Natural killer cell (primary cell): Measurements from ENCODE around the gene STX4. TPM values are rescaled to one million over a fixed set of nuclear protein-coding genes. Genes with fewer than 3 reads are reported as not detected.
A peak's percentile ranks its signal among the peaks of the same experiment; 100 is the strongest.

ENCODE experiments used
- ATAC-seq, 3 donors: fragments of 150-1000 bp in 2 of 3; fragments of 200-7000 bp in 1 of 3; cut with Tn5 transposase; 1 replicate in 1 of 3; 2 replicates in 2 of 3; pipeline ENCODE4 v1.10.0; 2021; ENCODE audit warnings: mild to moderate bottlenecking in 2 of 3, moderate library complexity in 2 of 3
- DNase-seq, 2 donors: peaks; one replicate each; pipeline versions ENCODE4 v3.0.0 to v3.0.0-alpha.2; 2013 to 2021; ENCODE audit warnings: mixed read lengths in 1 of 2
- H3K27ac ChIP-seq: one replicate; pipeline ENCODE4 v1.5.1; 2013; ENCODE audit warnings: mild to moderate bottlenecking, low read length
- H3K27me3 ChIP-seq: one replicate; pipeline ENCODE4 v1.6.1; 2013; ENCODE audit warnings: low read length; ENCODE audit not compliant: control insufficient read depth, insufficient read depth
- H3K36me3 ChIP-seq: one replicate; pipeline ENCODE4 v1.6.1; 2013; ENCODE audit warnings: low read length; ENCODE audit not compliant: control insufficient read depth, insufficient read depth
- H3K4me1 ChIP-seq: one replicate; pipeline ENCODE4 v1.6.1; 2013; ENCODE audit warnings: low read length; ENCODE audit not compliant: control insufficient read depth, insufficient read depth
- H3K4me3 ChIP-seq: one replicate; pipeline ENCODE4 v1.5.1; 2013; ENCODE audit warnings: low read length
- H3K9me3 ChIP-seq: one replicate; pipeline ENCODE4 v1.6.1; 2013; ENCODE audit warnings: low read length; ENCODE audit not compliant: control insufficient read depth, insufficient read depth
- H3K27ac Mint-ChIP-seq, 2 donors: one replicate each; pipeline ENCODE4 v1.8.0; 2022; ENCODE audit warnings: mild to moderate bottlenecking in 2 of 2, mixed read lengths in 2 of 2, moderate library complexity in 1 of 2
- H3K27me3 Mint-ChIP-seq, 2 donors: one replicate each; pipeline ENCODE4 v1.8.0; 2022; ENCODE audit warnings: low read depth in 2 of 2, mixed read lengths in 2 of 2
- H3K36me3 Mint-ChIP-seq: one replicate; pipeline ENCODE4 v1.8.0; 2022; ENCODE audit warnings: mixed read lengths
- H3K4me1 Mint-ChIP-seq, 2 donors: one replicate each; pipeline ENCODE4 v1.8.0; 2022; ENCODE audit warnings: mixed read lengths in 2 of 2
- H3K4me3 Mint-ChIP-seq: one replicate; pipeline ENCODE4 v1.8.0; 2022; ENCODE audit warnings: mild to moderate bottlenecking, moderate library complexity, mixed read lengths
- H3K9me3 Mint-ChIP-seq, 2 donors: one replicate each; pipeline ENCODE4 v1.8.0; 2022; ENCODE audit warnings: mixed read lengths in 2 of 2
- WGBS: methylation state at CpG from one replicate; pipeline ENCODE4 v1.1.7; 2013; ENCODE audit warnings: missing lambda C conversion rate; ENCODE audit not compliant: insufficient coverage; 5-methylcytosine and 5-hydroxymethylcytosine counted together
- intact Hi-C: fragments of 100-400 bp; cut with micrococcal nuclease; formaldehyde crosslinking; loops from one replicate; pipeline ENCODE4 v1.14.2; 2022
- total RNA-seq, 4 donors: library from RNA; stranded (reverse); fragments of 120-200 nt in 1 of 4; gene quantifications; one replicate each; pipeline versions ENCODE4 v1.2.3 to v1.2.4, GENCODE V29; 2013 to 2022
- TF ChIP-seq, protein P1 (sequence below): fragments of 200-600 bp; IDR thresholded peaks from one replicate; pipeline ENCODE4 v1.8.0; 2022; ENCODE audit warnings: antibody characterized with exemption

The STX4 gene
- total RNA-seq, 3 donors from 2014 or later (not counting 1 experiment from before 2014, with no cell fraction given) = 128 to 145 (median 133) TPM

- DNase-seq (peak; percentile 47 to 87), ATAC-seq (peak; percentile 96 to 98 (median 97))
- Mint-ChIP-seq H3K27ac (no peak overlapping the region), H3K9me3 (no peaks in the 10 kb centered on the region), H3K4me3 (peak overlapping the region; percentile 61), H3K36me3 (no peaks in the 10 kb centered on the region), H3K27me3 (peaks cover 0 to 9% of the 10 kb centered on the region in 2 donors), H3K4me1 (peaks cover 0 to 10% of the 10 kb centered on the region in 2 donors)
- TF ChIP-seq, protein P1, sequence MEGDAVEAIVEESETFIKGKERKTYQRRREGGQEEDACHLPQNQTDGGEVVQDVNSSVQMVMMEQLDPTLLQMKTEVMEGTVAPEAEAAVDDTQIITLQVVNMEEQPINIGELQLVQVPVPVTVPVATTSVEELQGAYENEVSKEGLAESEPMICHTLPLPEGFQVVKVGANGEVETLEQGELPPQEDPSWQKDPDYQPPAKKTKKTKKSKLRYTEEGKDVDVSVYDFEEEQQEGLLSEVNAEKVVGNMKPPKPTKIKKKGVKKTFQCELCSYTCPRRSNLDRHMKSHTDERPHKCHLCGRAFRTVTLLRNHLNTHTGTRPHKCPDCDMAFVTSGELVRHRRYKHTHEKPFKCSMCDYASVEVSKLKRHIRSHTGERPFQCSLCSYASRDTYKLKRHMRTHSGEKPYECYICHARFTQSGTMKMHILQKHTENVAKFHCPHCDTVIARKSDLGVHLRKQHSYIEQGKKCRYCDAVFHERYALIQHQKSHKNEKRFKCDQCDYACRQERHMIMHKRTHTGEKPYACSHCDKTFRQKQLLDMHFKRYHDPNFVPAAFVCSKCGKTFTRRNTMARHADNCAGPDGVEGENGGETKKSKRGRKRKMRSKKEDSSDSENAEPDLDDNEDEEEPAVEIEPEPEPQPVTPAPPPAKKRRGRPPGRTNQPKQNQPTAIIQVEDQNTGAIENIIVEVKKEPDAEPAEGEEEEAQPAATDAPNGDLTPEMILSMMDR = no peak
- Histone ChIP-seq H3K27ac (peak overlapping the region; percentile 30), H3K4me3 (peak overlapping the region; percentile 38), H3K9me3 (no peaks in the 10 kb centered on the region), H3K4me1 (peaks cover 13% of the 10 kb centered on the region), H3K27me3 (no peaks in the 10 kb centered on the region), H3K36me3 (no peaks in the 10 kb centered on the region)
- 4% methylated on average over 60 of the region's 60 CpGs for WGBS
- intact Hi-C loops = no loop called here
Observed at GRCh38 chr16:30996985-30997724, 36.2 kb upstream of the STX4 start.

DNA sequence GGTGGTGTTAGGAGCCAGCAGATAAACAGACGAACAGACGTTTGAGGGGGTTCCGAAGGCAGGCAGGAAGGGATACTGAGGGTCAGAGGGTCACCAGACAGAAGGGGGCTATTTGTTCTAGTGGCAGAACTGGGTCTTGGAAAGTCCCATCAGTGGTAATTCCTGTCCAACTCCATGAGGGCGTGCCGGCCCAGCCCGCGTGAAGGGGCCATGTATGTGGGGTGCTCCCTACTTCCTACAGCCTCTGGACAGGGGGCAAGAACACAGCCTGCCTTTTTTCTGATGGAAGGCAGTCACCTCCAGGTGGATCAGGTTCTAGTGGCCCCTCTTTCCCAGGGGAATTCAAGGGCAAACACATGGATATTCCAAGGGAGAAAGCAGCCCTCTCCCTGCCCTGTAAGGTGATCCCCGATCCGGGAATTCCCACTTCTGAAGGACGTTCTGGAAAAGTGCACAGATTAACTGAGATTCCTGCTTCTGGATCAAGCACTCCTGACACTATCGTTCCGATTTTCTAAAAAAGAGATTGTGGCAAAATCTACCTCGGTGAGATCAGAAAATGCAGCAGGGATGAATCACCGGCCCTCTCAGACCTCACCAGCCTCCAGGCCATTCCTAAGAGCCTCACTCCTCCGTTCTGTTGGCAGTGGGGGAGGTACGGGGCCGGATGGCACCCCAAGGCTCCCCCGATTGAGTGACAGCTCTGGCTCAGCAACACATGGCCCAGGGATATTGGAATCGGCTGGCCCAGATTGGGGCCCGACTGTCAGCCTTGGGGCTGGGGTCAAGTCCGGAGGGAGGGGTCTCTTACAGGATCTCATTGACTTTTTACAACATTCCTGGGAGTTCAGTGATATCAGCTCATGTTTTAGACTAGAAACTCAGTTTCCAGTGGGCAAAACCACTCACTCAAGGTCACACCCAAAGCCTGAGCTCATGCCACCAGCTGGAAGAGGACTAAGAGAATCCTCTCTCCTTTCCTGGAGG is 35.3 kb upstream of the STX4 start:
- Histone ChIP-seq H3K4me3 (no peak overlapping the region), H3K9me3 (no peaks in the 10 kb centered on the region), H3K27me3 (no peaks in the 10 kb centered on the region), H3K4me1 (peaks cover 13% of the 10 kb centered on the region), H3K36me3 (no peaks in the 10 kb centered on the region), H3K27ac (no peak overlapping the region)
- intact Hi-C loops = no loop called here
- peaks cover 0 to 6% of the 10 kb centered on the region in 2 donors for H3K27me3 Mint-ChIP-seq
- peaks cover 0 to 7% of the 10 kb centered on the region in 2 donors for H3K4me1 Mint-ChIP-seq
- ATAC-seq = no peak
- TF ChIP-seq, protein P1 = no peak
- no peaks in the 10 kb centered on the region for H3K36me3 Mint-ChIP-seq
- no peaks in the 10 kb centered on the region for H3K9me3 Mint-ChIP-seq
- DNase-seq = no peak
- no peak overlapping the region for H3K27ac Mint-ChIP-seq
- 88% methylated on average over 21 of the region's 21 CpGs for WGBS
- H3K4me3 Mint-ChIP-seq = peak overlapping the region; percentile 35

DNA sequence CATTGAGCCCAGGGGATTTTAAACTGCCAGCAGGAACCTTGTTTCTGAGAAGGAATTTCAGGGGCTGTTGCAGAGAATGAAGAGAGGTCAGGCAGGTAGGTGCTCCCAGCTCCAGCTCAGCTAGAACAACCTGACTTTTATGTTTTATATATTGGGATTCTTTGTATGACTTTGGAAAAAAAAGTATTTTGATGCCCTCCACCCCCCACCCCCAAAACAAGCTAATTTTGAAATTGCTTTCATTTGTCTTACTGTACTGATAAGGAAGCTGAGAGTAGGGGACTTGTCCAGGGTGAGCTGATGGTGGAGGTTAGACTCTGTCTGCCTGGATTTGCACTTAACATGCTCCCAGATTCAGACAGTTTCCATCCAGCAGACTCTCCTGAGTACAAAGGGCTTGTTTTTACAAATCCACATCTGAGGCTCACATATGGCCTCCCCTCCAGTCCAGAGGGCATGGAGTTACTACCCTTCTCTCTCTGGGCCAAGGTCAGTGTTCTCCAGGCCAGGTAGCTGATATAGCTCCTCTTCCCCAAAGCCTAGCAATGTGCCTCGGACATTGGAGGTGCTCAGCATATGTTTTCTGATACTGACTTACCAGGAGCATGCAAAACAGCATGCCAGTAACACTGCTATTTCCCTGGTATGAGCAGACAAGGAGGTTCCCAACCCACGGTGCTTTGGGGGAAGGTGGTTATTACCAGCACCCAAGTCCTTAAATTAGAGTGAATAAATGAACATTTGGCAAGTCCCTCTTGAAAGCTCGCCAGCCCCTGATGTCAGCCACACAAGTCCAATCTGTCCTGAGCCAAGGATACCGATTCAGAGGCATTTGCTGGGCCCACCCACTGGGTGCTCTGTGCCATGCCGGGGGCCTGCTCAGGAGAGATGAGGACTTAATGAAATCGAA is 34.3 kb upstream of the STX4 start:
- 84% methylated on average over 6 of the region's 6 CpGs for WGBS
- TF ChIP-seq, protein P1 = no peak
- Mint-ChIP-seq H3K4me3 (no peak overlapping the region), H3K9me3 (no peaks in the 10 kb centered on the region), H3K27me3 (peaks cover 0 to 9% of the 10 kb centered on the region in 2 donors), H3K4me1 (peaks cover 0 to 4% of the 10 kb centered on the region in 2 donors), H3K27ac (no peak overlapping the region), H3K36me3 (no peaks in the 10 kb centered on the region)
- Histone ChIP-seq H3K27ac (no peak overlapping the region), H3K9me3 (no peaks in the 10 kb centered on the region), H3K27me3 (no peaks in the 10 kb centered on the region), H3K36me3 (no peaks in the 10 kb centered on the region), H3K4me3 (no peak overlapping the region), H3K4me1 (peaks cover 13% of the 10 kb centered on the region)
- ATAC-seq = no peak
- no peak for DNase-seq
- intact Hi-C loops = no loop called here
